ENCODE measurements around the gene LMO7.

LMO7 gene

DNA sequence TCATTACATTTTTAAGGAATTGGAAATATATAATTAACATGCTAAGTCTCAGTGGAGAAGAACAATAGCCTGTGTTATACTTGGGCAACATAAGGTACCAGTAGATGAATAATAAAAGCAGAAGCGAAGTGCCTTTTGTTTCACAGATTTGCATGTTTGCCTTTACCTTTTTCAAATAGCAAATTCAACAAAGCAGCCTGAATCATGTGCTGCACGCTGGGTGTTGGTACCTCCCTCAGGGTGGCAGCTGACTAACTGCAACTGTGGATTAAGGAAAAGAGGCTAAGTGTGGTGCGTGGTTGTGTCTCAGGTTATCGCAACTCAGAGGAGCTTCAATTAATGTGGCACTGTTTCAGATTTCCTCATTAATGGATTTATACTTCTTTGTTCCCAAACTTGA, 189.0 kb downstream of the LMO7 start:
- DNase-seq (ENCODE audit: extremely low spot score, insufficient read length, low read depth), result no peak
- no peak for FAIRE-seq

DNA sequence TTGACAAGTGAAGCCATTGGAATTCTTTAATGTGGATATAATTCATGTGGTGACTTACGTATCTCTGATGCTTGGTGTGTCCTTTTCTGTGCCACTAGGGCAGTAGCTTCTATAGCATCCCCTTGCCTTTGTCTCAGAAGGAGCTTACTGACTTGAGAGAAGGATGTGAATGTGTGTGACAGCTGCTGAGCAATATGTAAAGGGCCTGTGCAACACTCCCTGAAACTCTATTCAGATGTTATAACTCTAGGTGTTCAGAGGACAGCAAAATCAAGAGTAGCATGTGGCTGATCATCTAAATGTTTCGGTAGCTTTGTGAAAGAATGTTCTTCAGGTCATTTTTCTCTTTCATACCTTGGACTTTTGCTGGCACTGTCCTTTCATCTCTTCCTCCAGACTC, 189.5 kb downstream of the LMO7 start:
- no peak for DNase-seq (ENCODE audit: extremely low spot score, insufficient read length, low read depth)
- FAIRE-seq, result peak; percentile 24

DNA sequence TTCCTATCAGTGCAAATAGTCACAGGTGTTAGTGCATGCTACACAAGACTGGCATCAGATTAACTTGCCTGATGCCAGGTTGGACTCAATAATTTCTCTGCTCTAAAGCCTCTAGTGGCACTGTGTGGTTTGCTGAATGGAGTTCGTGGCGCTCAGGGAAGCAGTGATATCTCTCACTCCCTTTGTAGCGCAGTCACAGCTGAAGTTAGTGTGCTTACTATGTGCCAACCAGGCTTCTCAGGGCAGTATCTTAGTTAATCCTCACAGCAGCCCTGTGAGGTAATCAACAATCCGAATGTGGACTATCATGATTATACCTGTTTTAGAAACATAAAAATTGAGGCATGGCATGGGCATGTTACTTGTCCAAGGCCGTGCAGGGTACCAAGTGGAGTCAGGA, 190.3 kb downstream of the LMO7 start:
- no peak for FAIRE-seq
- no peak for DNase-seq (ENCODE audit: extremely low spot score, insufficient read length, low read depth)

DNA sequence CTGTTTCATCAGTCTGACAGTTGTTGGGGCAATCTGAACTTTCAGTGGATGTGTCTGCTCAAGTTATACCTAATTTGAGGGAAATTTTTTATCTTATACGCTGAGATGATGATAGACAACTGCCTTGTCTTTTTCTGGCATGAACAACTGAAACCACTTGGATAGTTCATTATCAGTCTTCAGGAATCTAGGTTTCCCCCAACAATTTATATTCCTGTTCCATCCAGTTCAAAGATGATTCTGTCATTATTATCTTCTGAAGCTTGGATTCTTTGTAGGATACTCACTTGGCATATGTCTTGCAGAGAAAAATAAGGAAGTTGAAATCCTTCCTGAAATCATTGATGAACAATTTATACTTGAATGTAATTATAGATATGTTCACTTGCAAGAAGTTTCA, 193.7 kb downstream of the LMO7 start:
- FAIRE-seq, result no peak
- DNase-seq (ENCODE audit: extremely low spot score, insufficient read length, low read depth), result no peak

DNA sequence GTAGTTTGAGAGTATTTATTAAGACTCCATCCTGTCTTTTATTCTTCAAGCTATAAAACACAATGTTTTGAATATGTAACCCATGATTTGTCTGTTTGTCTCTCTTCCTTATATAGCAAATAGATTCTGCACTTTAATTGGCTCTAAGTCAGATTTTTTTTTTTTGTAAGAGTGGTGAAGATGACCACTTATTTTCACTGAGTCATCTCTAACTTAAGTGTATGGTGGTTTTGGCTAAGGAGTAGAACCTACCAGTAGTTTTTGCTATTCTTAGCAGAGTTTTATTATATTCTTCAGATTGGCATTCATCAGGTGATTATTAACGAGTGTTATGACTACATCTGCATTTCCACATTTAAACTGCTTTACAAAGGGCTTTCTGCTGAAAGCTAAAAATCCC, 194.7 kb downstream of the LMO7 start:
- FAIRE-seq (no peak), DNase-seq (ENCODE audit: extremely low spot score, insufficient read length, low read depth) (no peak)

DNA sequence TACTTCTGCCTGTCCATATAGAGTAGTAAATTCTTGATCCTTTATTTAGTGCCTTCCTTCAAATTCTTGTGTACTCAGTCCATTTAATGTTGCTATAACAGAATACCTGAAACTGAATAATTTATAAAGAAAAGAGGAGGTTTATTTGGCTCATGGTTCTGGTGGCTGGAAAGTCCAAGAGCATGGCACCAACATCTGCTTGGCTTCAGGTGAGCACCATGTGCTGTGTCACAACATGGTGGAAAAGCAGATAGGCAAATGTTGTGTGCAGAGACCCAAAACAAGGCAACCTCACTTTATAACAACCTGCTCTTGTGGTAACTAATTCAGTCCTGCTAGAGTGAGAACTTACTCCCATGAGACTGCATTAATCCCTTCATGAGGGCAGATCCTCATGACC, 195.3 kb downstream of the LMO7 start:
- no peak for DNase-seq (ENCODE audit: extremely low spot score, insufficient read length, low read depth)
- FAIRE-seq, result no peak

DNA sequence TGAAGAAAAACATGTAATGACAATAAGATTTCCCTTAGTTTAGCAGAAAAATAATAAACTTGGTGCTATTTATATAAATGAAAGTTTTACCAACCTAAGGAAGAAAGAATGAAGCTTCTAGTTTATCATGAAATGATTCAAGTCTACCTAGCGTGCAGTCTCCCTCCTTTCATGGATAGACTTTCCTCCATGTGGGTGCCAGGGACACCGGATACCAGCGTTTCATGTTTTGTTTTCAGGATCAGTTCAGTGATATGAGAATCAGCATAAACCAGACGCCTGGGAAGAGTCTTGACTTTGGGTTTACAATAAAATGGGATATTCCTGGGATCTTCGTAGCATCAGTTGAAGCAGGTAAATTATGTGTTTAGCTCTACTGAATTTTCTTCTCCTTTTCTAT, 196.7 kb downstream of the LMO7 start:
- no peak for DNase-seq (ENCODE audit: extremely low spot score, insufficient read length, low read depth)
- no peak for FAIRE-seq

DNA sequence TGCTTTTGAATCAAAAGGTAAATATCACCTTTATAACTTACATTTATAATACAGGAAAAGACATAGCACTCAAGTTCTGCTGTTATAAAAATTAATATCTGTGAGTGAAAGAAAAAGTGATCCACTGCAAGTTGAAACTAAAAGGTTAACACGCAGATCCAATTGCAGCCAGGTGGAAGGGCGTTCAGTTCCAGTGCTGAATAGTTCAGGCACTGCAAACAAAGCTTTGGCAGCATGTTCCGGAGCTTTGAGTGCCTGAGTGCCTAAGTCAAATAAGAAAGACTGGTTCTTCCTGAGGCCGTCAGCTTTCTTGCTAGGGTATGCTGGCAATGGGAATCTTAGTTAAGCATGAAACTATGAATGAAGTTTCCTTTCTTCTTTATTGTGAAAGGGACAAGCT, 200.3 kb downstream of the LMO7 start:
- no peak for FAIRE-seq
- no peak for DNase-seq (ENCODE audit: extremely low spot score, insufficient read length, low read depth)

DNA sequence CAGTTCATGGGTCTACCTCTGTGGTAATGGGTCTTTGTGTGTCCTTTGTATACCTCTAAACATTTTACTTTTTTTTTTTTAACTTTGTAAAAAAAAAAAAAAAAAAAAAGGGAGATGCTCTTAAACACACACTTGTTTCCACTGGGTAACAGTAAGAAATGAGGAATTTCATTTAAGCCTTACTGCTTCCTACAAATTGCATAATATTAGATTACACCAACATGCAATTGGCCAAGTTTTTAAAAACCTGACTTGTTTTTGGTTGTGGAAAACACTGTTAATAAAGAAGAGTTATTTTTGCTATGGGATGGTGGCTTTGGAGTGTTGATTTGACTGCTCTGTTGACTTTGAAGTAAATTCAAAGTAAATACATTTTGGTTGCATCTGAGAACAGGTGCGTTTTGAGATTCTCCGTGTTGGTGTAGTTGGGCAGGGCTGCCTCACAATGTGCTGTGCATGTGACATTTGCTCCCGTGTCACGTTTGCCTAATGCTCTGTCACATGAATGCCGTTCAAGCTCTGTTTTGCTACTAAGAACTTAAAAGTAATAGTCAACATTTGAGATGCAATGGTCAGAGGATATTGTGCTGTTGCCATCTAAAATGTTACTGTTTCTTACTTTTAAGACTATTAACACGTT, 202.4 kb downstream of the LMO7 start:
- DNase-seq (ENCODE audit: extremely low spot score, insufficient read length, low read depth) (no peak), FAIRE-seq (no peak)

DNA sequence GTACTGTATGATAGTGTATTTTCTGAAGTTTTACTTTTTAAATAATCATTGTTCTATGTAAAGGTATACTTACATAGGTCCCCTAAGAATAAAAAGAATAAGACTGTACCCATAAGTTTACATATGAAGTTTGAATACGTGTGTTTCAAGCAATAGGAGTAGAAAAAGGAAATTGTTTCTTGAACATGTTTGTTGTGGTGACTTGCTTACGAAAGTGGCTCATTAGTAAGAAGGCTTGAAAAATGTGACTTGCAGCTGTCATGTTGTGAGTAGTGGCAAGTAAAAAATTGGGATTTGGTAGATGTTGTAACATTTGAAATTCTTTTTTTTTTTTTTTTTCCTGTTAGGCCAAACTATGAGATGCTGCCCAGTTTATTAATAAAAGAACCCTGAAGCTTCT, 203.3 kb downstream of the LMO7 start:
- DNase-seq (ENCODE audit: extremely low spot score, insufficient read length, low read depth) (no peak), FAIRE-seq (no peak)

DNA sequence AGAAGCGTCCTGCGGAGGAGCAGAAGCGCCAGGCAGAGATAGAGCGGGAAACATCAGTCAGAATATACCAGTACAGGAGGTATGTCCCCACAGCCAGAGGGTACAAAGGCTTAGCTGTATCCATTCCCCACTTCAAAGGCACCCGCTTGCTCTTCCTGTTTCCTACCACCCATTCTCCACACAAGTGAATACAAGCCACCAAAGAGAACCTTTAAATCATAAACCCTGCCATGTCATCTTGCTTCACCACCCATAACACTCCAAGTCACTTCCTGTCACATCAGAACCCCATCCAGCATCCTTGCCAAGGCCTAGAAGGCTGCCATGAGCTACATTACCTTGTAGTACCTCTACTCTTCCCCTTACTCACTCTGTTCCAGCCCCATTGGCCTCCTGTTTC, 205.8 kb downstream of the LMO7 start:
- DNase-seq (ENCODE audit: extremely low spot score, insufficient read length, low read depth), result no peak
- no peak for FAIRE-seq

DNA sequence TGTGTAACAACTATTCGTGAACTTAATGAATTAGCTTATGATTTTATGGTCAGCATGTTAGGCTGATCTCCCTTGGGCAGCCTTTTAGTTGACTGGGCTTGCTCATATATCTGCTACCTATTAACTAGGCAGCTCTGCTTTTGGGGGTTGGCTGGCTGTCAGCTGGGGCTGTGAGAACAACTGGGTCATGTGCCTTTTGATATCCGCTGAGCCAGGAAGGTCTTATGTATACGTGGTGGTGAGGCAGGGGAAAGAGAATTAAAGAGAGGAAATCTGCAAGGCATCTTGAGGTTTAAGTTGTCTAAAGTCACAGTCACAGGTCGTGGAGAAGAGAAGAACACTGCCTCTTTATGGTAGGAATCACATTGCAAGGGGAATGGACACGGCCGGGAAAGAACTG, 206.9 kb downstream of the LMO7 start:
- no peak for DNase-seq (ENCODE audit: extremely low spot score, insufficient read length, low read depth)
- no peak for FAIRE-seq

DNA sequence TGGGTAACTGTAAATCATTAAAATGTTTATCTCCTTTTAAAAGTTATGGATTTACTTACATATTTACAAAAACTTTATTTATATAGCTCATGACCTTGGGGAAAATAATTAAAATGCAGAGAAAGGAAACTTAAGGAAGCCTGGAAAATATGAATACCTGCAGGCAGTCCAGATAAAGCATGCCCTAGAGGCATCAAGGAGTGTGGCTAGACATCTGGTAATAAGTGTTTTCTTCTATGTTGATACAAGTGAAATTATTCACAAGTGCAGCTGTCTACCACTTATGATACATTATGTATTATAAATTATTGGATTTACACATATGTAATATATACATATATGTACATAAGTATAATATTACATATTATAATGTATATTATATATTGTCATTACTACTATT, 207.9 kb downstream of the LMO7 start:
- FAIRE-seq (no peak), DNase-seq (ENCODE audit: extremely low spot score, insufficient read length, low read depth) (no peak)

DNA sequence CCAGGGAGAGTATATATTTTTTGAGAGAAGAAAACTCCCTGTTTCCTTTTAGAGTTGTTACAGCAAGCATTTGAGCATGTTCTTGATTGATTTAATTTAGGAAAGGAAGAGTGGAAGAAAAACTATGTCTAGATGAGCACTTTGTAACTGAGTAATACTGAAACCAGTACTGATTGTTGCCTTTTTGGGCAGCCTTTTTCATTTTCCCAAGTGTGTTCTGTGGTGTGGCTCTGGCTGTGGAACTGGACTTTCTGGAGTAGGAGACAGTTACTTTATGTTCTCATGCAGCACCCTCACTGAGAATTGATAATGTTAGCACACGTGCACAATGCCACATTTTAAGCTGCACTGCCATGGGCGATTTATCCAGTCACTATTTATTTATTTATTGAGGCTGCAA, 211.5 kb downstream of the LMO7 start:
- peak; percentile 62 for FAIRE-seq

DNA sequence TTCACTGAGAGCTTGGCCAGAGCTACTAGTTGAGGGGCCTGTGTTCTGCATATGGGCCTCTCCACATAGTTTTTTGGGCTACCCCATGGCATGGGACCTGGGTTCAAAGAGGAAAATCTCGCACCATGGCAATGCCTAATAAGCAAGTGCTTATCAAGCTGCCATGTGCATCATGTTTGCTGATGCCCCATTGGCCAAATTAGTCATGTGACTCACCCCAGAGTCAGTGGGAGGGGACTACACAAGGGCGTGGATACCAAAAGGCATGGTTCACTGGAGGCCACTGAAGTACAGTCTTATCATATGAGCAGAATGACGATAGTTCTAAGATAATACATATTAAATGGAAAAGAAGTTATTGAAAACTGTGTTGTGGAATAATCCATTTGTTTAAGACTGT, 214.8 kb downstream of the LMO7 start:
- DNase-seq (ENCODE audit: extremely low spot score, insufficient read length, low read depth) (no peak), FAIRE-seq (no peak)

More for the DNA sequence above, 211.5 kb downstream of the LMO7 start:
- DNase-seq (ENCODE audit: extremely low spot score, insufficient read length, low read depth), result no peak

DNA sequence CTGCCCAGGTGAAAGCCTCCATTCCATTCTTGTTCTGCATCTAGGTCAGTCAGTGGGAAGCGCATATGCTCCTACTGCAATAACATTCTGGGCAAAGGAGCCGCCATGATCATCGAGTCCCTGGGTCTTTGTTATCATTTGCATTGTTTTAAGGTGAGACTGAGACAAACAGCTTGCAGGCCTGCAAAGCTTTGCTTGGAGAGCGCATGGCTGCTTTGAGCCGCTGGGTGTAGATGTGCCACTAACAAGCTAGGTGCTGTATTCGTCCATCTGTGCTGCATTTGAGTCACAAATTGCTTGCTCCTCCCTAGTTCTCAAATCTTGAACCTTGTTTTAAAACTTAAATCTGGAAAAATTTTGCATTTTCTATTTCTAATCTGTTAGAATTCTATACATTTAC, 219.1 kb downstream of the LMO7 start:
- FAIRE-seq, result no peak

DNA sequence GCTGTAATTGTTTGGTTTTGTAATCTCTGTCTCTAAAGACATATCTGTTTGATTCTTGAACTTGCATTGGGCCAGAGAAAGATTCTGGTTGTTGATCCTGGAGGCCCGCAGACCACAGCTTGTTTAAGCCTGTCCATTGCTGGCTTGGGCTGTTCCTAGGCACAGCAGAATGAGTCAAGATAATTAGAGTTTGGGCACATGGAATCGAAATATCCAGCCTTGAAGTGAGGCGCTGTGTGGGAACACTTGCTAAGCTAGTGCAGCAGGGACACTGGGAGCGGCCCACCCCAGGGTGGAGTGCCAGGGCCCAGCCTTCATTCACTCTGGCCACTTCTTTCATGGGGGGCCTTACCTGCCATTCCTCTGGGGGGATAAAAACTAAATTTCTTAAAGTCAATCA, 219.7 kb downstream of the LMO7 start:
- DNase-seq (ENCODE audit: extremely low spot score, insufficient read length, low read depth) (no peak), FAIRE-seq (no peak)

More for the DNA sequence above, 219.1 kb downstream of the LMO7 start:
- no peak for DNase-seq (ENCODE audit: extremely low spot score, insufficient read length, low read depth)

DNA sequence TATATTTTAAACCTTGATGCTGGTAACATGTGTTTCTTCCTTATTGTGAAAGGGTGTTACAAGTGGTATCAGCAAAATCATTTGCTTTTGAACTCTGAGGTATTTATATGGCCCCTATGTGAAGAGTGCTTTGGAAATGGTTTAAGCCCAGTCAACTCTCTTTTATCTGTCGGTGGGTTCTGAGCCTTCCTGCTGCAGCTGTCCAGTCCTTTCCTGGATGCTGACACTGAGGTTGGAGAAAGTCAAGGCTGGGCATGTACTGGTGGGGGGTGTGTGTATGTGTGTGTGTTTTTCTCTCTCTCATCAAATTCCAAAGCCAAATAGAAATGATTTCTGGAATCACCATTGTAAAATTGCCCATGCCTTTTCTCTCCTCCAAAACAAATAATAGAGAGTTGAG, 221.2 kb downstream of the LMO7 start:
- FAIRE-seq, result no peak
- no peak for DNase-seq (ENCODE audit: extremely low spot score, insufficient read length, low read depth)

DNA sequence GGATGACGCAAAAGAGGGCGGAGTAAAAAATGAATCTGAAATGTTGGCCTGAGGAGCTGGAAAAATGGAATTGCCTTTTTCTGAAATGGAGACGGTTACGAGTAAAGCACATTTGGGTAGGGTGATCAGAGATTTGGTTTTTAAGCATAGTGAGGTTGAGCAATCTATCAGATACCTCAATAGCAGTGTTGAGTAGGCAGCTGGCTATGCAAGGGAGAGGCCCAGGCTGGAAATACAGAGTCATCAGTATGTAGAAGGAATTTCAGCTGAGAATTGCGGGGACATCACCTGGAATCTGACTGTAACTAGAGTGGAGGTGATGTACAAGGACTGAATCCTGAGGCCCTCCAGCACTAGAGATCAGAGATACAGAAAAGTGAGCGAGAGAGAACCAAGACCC, 224.8 kb downstream of the LMO7 start:
- no peak for DNase-seq (ENCODE audit: extremely low spot score, insufficient read length, low read depth)
- no peak for FAIRE-seq

DNA sequence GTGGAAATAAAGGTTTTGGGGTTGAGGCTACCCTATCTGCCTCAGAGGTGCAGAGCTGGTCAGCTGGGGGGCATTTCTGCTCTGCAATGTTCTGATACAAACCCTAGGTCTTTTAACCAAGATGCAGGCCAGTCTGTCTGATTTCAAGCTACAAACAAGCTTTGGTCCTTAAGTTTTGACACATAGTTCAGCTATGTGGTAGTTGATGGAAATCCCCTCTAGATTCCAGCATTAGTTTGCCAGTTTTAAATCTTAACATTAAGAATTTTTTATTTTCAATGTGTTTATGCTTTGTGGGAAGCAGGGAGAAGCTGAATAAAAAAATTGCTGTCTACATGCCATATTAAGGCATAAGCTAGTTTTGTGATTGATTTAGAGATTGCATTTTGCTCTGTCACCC, 225.7 kb downstream of the LMO7 start:
- FAIRE-seq, result no peak
- DNase-seq (ENCODE audit: extremely low spot score, insufficient read length, low read depth), result no peak

DNA sequence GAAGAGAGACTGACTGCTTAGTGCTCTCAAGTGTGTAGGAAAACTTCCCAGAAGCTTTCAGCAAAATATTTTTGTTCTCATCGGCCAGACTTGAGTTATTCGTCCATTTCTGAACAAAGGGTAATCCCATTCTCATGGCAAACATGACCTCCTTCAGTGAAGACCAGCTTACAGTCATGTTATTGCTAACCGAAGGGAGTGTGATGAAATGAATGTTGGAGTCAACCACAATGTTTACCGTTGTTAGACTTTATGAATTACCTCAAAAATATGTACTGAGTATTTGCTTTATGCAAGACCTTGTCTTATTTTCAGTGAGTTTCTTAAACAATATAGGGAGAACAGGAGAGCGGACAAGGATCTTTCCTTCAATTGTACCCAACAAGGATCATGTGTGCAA, 228.6 kb downstream of the LMO7 start:
- DNase-seq (ENCODE audit: extremely low spot score, insufficient read length, low read depth), result no peak
- no peak for FAIRE-seq

DNA sequence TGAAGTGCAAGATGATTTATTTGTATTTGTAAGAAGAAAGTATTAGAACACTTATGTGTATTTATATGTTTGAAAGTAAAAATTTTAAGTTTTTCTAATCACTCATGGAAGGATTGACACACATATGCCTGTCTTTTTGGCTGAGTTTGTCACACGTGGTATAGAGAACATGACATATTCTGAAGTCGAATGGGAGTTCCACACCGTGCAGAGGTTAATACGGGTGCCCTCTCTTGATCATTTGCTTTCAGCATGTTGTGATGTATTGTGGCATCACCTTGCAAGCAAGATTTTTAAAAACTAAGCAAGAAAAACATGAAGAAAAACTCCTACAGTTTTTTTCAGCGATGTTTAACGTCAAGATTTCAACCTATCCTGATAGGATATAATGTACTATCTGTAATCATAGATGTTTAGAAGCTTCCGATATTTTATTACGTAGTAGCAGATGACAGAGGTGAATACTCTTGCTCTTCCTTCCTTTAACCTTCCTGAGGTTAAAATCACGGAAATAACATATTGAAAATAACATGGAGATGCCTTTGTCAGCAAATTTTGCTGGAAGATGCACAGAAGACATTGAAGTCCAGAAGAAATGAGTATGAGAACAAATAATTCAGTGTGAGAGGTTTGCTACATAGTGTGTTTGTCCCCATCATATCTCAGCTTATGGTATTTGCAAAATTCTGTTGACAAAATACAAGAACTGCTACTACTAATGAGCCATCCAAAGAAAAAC, 231.4 kb downstream of the LMO7 start:
- FAIRE-seq (no peak), DNase-seq (ENCODE audit: extremely low spot score, insufficient read length, low read depth) (no peak)
